ENCODE measurements around the gene SKIC3.

SKIC3 gene

DNA sequence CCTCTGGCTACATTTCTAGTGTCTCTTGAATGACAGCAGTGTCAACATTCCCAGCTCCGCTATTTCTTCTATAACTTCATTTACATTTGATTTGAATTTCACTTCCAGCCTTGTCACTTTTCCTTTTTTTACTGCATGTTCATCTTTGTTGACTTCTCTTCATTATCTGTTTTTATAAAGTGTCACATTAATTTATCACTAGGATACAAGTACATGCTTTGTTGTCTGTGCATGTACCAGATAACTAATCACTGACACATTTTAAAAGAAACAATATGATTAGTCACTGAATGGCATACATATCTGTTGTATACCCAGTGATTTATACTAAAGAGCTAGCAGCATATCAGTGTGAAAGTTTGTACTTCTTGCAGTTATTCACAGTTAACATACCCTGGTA is 29.2 kb upstream of the SKIC3 start:
- Histone ChIP-seq H2AFZ (ENCODE audit: low read depth, low read length, severe bottlenecking) (no peak overlapping the region), H3F3A (ENCODE audit: insufficient read depth) (no peaks in the 10 kb centered on the region), H3K27ac (ENCODE audit: low read depth, low read length) (no peak overlapping the region), H3K36me3 (ENCODE audit: low read length) (no peaks in the 10 kb centered on the region), H3K4me2 (ENCODE audit: low read depth, low read length, poor library complexity, severe bottlenecking) (no peak overlapping the region), H3K9me3 (ENCODE audit: insufficient read depth, low read length) (no peaks in the 10 kb centered on the region), H3K27me3 (ENCODE audit: low read length) (no peaks in the 10 kb centered on the region), H3K9ac (ENCODE audit: low read length) (no peak overlapping the region), H4K20me1 (ENCODE audit: low read depth, low read length) (no peaks in the 10 kb centered on the region), H3K4me3 (ENCODE audit: insufficient read depth, low read length, poor library complexity, severe bottlenecking) (no peak overlapping the region), H3K79me2 (ENCODE audit: insufficient read depth, low read length) (0 out of 2 replicates have a peak, but pooled peaks cover 5% of the 10 kb centered on the region), H3K9me2 (replicated peaks; ENCODE audit: insufficient read depth, low read length) (no peaks in the 10 kb centered on the region)
- no peak for TF ChIP-seq EZH2phosphoT487 (conservative IDR thresholded peaks at IDR 0.05; ENCODE audit: low read length)
- TF ChIP-seq, protein P1, sequence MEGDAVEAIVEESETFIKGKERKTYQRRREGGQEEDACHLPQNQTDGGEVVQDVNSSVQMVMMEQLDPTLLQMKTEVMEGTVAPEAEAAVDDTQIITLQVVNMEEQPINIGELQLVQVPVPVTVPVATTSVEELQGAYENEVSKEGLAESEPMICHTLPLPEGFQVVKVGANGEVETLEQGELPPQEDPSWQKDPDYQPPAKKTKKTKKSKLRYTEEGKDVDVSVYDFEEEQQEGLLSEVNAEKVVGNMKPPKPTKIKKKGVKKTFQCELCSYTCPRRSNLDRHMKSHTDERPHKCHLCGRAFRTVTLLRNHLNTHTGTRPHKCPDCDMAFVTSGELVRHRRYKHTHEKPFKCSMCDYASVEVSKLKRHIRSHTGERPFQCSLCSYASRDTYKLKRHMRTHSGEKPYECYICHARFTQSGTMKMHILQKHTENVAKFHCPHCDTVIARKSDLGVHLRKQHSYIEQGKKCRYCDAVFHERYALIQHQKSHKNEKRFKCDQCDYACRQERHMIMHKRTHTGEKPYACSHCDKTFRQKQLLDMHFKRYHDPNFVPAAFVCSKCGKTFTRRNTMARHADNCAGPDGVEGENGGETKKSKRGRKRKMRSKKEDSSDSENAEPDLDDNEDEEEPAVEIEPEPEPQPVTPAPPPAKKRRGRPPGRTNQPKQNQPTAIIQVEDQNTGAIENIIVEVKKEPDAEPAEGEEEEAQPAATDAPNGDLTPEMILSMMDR (IDR thresholded peaks at IDR 0.05; ENCODE audit: insufficient read depth, low read length, poor library complexity, severe bottlenecking), result no peak

DNA sequence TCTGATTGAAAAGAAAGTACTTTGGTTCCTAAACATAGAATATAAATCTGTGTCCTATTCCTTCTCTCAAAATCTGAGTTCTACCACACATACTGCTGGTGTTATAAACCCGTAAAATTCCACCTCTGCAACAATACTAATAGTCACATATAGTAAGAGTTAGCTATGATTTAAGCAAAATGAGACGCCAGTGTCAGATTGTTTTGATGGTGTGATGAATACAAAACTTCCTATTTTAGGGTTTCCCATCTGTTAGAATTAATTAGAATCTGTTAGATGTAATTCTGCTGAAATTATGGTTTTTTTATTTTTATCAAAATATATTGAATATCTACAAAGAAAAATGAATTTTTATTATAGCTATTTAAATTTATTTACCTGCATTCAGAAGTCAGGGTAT is 26.8 kb upstream of the SKIC3 start:
- H4K20me1 ChIP-seq (ENCODE audit: low read depth, low read length), result no peaks in the 10 kb centered on the region
- no peaks in the 10 kb centered on the region for H3K9me3 ChIP-seq (ENCODE audit: insufficient read depth, low read length)
- no peaks in the 10 kb centered on the region for H3F3A ChIP-seq (ENCODE audit: insufficient read depth)
- no peak overlapping the region for H3K9ac ChIP-seq (ENCODE audit: low read length)
- no peak overlapping the region for H3K4me2 ChIP-seq (ENCODE audit: low read depth, low read length, poor library complexity, severe bottlenecking)
- no peak overlapping the region for H3K4me3 ChIP-seq (ENCODE audit: insufficient read depth, low read length, poor library complexity, severe bottlenecking)
- 0 out of 2 replicates have a peak, but pooled peaks cover 5% of the 10 kb centered on the region for H3K79me2 ChIP-seq (ENCODE audit: insufficient read depth, low read length)
- no peaks in the 10 kb centered on the region for H3K9me2 ChIP-seq (replicated peaks; ENCODE audit: insufficient read depth, low read length)
- no peaks in the 10 kb centered on the region for H3K27me3 ChIP-seq (ENCODE audit: low read length)
- H3K27ac ChIP-seq (ENCODE audit: low read depth, low read length), result no peak overlapping the region
- H3K36me3 ChIP-seq (ENCODE audit: low read length), result no peaks in the 10 kb centered on the region
- H2AFZ ChIP-seq (ENCODE audit: low read depth, low read length, severe bottlenecking), result no peak overlapping the region
- TF ChIP-seq, protein P1 (IDR thresholded peaks at IDR 0.05; ENCODE audit: insufficient read depth, low read length, poor library complexity, severe bottlenecking), result no peak
- no peak for TF ChIP-seq EZH2phosphoT487 (conservative IDR thresholded peaks at IDR 0.05; ENCODE audit: low read length)

DNA sequence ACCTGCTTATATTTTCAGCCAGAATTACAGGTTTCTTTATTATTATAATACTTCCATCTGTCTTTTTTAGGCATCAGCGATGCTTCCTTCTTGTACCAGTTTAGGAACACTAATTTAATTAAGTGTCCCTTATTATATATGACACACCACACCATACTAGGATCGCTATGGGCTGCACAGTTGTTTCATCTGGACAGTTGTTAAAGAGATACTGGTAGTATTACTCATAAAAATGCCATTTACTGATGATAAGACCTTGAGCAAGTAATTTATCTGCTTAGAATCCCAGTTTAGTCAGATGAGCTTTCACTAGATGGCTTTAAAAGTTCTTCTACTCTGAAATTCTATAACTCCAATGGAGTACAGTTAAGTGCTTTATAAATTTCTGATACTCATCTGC is 17.2 kb upstream of the SKIC3 start:
- TF ChIP-seq EZH2phosphoT487 (conservative IDR thresholded peaks at IDR 0.05; ENCODE audit: low read length), result no peak
- TF ChIP-seq, protein P1 (IDR thresholded peaks at IDR 0.05; ENCODE audit: insufficient read depth, low read length, poor library complexity, severe bottlenecking), result no peak
- no peaks in the 10 kb centered on the region for H3K27me3 ChIP-seq (ENCODE audit: low read length)
- H3K9ac ChIP-seq (ENCODE audit: low read length), result no peak overlapping the region
- no peaks in the 10 kb centered on the region for H3K79me2 ChIP-seq (ENCODE audit: insufficient read depth, low read length)
- H3K36me3 ChIP-seq (ENCODE audit: low read length), result 0 out of 2 replicates have a peak, but pooled peaks cover 2% of the 10 kb centered on the region
- H3F3A ChIP-seq (ENCODE audit: insufficient read depth), result no peaks in the 10 kb centered on the region
- H3K4me3 ChIP-seq (ENCODE audit: insufficient read depth, low read length, poor library complexity, severe bottlenecking), result no peak overlapping the region
- H4K20me1 ChIP-seq (ENCODE audit: low read depth, low read length), result no peaks in the 10 kb centered on the region
- H3K4me2 ChIP-seq (ENCODE audit: low read depth, low read length, poor library complexity, severe bottlenecking), result no peak overlapping the region
- H3K9me3 ChIP-seq (ENCODE audit: insufficient read depth, low read length), result no peaks in the 10 kb centered on the region
- H2AFZ ChIP-seq (ENCODE audit: low read depth, low read length, severe bottlenecking), result no peak overlapping the region
- no peak overlapping the region for H3K27ac ChIP-seq (ENCODE audit: low read depth, low read length)
- H3K9me2 ChIP-seq (replicated peaks; ENCODE audit: insufficient read depth, low read length), result no peaks in the 10 kb centered on the region
